Posterior vena cava (tissue), 2 donors: ENCODE results near the gene CCDC90B. TPM values are rescaled to one million over a fixed set of nuclear protein-coding genes. Genes with fewer than 3 reads are reported as not detected.

Source experiments
- DNase-seq: peaks from one replicate; pipeline ENCODE4 v3.0.0-alpha.2; 2020; ENCODE audit warnings: low spot score
- intact Hi-C, 2 donors: fragments of 100-400 bp; cut with DNase I; formaldehyde crosslinking; loops; one replicate each; pipeline versions ENCODE4 v1.14.1 to v1.14.2; 2022 to 2023
- total RNA-seq, 2 donors: library from RNA; stranded (reverse); fragmentation: NEBNext Ultra II Directional; extraction: Animal tissue kit (Norgen Biotek cat#: 25700); gene quantifications; one replicate each; pipeline ENCODE4 v1.2.1, GENCODE V29; 2021
- donor health status: DM: yes; HTN: yes; CAD: no.
- donor health status: DM: yes; HTN: yes; CAD: no.

Gene CCDC90B
- total RNA-seq, 2 donors from 2014 or later = 29.6 to 33.3 TPM

DNA sequence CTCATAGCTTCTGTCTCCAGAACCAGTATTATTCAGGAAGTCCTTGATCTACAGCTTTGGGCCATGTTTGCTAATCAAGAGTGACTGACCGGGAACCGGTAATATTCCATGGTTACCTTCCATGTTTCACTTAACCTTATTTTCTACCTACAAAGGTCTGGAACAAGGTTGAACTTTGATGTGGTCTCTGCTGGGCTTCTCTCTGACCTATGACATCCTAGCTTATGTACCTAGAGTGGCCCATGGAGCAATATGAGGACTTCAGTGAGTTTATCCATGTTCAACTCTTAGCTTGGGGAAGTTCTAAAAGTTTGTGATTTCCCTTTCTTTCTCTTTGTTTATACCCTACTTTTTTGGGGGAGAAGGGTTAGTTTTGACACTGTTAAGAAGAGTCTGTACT lies 33.2 kb downstream of the CCDC90B start:
- DNase-seq = no peak

DNA sequence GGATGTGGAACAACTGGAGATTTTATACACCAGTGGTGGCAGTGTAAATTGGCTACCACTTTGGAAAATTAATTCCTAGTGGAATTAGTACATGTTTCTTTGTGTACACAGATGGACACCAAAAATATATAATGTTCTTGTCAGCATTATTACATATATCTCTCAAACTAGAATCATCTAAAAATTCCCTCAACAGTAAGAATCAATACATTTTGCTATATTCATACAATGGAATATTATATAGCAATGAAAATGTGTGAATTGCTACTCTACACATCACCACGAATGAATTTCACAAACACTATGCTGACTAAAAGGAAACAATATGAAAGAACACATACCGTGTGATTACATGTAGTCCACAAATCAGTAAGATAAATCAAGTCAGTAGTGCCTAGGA lies 33.9 kb downstream of the CCDC90B start:
- no peak for DNase-seq
- intact Hi-C loops = loop anchor here in 1 of 2 donors (10.0 kb wide), 1 partner anchor 347 kb away; the partner anchor contains the start of genes DDIAS and PRCP

More for the DNA sequence above, 33.2 kb downstream of the CCDC90B start:
- intact Hi-C loops = loop anchor here in 1 of 2 donors (10.0 kb wide), 1 partner anchor 348 kb away; the partner anchor contains the start of genes DDIAS and PRCP

DNA sequence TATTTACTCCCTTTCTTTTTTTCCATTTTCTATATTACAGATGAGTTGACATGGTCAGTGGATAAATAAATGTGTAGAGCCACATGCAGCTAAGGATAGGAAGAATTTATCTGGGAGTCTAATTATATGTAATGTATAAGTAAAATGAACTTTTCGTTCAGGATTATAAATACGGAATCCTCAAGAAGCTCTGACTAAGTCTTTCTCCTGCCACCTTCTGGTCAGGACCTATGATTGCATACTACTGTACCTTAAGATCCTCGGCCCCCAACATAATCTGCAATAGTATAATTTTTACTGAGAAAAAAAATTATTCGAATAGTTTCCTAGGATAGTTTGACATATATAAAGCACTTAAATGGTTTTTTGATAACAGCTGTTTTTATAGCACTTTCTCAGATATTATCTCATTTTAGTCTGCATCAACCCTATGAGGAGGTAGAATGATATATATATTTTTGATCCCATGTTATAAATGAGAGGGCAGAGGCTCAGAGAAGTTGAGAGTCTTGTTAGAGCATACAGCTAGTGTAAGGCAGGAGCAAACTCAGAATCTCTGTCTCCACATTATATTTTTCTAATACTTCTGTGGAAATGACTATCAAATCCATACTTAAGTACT lies 36.1 kb downstream of the CCDC90B start:
- intact Hi-C loops = loop anchor here in 1 of 2 donors (10.0 kb wide), 1 partner anchor 345 kb away; the partner anchor contains the start of genes DDIAS and PRCP
- DNase-seq = no peak

DNA sequence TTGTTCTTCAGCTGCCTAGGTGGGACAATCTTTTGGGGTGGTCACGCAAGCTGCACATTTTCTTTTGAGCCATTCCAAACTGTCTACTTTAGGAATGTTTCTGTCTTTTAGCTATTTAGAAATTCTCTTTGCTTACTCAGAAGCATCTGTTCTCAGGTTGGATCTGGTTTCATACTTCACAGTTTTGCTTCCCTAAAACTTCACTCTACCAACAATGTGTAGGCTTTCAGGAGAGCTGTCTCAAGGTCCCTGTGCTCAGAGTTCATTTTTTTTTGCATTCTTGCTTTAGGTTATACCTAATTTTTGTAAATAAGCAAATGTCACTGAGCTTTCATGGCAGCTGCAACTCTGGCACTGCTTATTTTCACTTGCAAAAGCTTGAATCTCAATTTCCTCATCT lies 36.7 kb downstream of the CCDC90B start:
- no peak for DNase-seq
- intact Hi-C loops = no loop called here

DNA sequence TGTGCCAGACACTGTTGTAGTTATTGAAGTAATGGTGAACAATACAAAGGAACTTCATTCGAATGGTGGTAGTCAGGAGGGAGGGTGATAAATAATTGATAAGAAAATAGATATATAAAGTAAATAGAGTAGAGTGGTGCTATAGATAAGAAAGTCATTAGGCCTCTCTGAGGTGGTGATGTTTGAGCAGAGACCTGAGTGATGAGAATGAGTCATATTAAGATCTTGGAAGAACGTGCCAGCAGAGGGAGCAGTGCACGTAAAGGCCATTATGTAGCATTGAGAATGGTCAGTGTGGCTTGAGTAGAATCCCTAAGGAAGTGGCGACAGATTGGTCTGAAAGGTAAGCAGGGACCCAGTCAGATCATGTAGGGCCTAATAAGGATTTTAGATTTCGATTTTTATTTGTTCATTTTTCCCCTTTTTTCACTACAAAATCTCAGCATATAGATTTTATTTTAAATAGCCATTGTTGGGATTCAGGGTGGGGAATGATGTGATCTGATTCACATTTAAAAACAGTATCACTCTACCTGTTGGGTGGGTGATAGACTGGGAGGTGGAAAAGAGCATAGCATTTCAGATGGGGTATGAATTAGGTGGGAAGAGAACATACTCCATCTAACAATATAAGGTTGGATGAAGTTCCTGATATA lies 44.7 kb downstream of the CCDC90B start:
- intact Hi-C loops = no loop called here
- no peak for DNase-seq

DNA sequence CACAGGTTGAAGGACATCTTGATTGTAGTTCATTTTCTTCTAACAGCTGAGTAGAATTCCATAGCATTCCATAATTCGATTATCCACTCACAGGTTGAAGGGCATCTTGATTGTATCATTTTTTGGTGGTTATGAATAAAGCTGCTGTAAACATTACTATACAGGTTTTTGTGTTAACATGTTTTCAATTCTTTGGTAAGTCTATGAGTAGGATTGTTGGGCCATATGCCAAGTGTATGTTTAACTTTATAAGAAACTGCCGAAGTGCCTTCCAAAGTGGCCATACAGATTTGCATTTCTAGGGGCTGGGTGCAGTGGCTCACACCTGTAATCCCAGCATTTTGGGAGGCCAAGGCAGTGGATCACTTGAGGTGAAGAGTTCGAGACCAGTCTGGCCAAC lies 48.1 kb downstream of the CCDC90B start:
- no peak for DNase-seq
- intact Hi-C loops = no loop called here

DNA sequence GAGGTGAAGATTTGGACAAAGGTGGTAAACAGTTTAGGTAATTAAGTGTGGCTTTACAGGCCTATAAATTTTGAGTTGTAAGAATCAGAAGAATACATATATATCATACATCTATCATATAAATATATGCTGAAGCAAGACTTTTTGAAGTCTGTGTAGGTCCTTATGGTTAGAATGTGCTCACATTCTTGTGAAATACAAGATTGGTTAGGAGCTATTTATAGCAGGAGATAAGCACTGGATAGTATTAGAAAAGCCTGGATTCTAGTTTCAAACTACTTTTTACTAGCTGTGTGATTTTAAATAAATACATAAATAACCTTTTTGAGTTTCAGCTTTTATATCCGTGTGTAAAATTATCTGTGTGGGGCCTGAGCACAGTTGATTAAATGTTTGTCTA lies 50.3 kb downstream of the CCDC90B start:
- no peak for DNase-seq
- intact Hi-C loops = no loop called here

DNA sequence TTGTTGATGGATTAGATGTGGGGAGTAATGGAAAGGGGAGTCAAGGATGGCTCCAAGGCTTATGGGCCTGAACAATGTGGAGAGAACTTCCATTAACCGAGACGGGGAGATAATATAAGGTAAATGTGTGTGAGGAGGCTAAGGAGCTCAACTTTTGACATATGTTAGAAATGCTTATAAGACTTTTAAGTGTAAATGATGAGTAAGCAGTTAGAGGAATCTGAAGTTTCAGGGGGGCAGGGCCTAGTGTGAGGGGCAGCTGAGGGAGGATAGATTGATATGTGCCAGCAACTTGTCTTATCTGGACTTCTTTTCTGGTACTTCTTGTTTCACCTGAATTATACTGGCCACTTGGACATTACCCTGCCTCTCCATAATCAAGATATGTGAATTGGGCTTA lies 62.7 kb downstream of the CCDC90B start:
- no peak for DNase-seq
- intact Hi-C loops = no loop called here

DNA sequence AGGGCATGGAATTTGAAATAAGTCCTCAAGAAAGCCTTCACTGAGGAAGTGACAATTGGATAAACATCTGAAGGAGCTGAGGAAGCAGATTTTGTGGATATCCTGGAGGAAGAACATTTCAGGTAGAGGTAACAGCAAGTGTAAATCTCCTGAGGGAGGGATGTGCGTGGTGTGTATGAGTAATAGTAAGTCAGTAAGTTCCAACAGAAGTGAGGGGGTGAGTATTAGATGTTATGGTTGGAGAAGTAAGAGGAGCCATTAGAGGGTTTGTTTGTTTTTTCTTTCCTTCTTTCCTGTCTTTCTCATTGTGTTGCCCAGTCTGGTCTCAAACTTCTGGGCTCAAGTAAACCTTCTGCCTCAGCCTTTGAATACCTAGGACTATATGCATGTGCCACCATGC lies 63.7 kb downstream of the CCDC90B start:
- DNase-seq = no peak
- intact Hi-C loops = no loop called here

DNA sequence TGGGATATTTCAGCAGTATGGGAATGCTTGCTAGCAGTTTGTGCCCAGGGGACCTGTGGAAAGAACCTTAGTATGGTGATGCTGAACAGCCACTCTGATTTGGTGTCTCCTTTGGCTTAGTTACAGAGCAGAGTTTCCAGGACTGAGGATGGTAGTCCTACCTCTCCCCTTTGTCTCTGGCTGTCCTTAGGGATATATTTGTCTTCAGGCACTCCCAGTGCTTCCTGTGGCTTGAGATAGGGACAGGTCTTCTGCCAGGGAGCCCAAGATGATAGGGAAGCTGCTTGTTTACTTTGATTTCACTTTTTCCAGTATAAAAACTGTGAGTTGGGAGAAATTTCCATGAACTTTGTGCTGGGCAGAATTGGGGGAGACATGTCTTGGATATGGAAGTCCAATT lies 64.5 kb downstream of the CCDC90B start:
- no peak for DNase-seq
- intact Hi-C loops = no loop called here

DNA sequence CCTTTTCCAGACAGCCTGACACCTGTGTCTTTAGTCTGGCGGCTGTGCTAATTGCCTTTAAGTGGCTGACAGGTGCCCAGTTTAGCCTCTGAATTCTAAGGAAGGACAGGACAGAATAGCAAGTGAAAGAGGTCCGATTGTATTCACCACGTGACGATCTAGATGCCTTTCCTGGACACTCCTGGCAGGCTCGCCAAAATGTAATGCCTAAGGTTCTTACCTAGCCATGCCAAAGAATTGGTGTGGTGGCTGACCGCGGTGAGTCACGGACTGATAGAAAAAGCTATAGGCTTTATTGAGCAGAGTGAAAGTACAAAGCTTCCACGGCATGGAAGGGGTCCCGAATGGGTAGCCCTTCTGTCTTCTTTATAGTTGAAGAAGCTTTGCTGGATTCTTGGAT lies 65.9 kb downstream of the CCDC90B start:
- intact Hi-C loops = no loop called here
- DNase-seq = no peak

DNA sequence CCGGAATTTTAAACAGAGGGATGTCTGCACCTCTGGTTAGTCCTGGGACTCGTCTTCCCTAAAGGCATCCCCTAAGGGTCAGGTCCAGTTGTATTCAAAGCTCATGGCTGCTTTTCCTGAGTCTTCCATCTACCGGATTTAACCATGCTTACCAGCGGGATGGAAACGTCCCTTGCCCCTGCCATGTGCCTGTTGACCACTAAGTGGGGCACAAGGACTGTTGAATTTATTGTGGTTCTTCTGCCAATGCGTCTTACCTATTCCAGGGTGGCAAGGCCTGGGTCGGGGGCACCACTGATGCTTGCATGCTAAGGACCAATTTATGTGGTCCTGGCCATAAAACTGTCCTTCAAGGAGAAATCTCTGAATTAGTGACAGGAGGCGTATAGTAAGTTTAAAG lies 67.1 kb downstream of the CCDC90B start:
- intact Hi-C loops = no loop called here
- DNase-seq = no peak

Other genes with a start within 250 kb of the CCDC90B start
- 10 to 100 TPM; 22.1 to 27.9 TPM for gene RAB30, start 214.5 kb downstream of the CCDC90B start, total RNA-seq
- gene PCF11, start 129.2 kb downstream of the CCDC90B start, total RNA-seq = 10 to 100 TPM; 45.0 to 46.1 TPM
- 10 to 100 TPM in 1 of 2 donors, 1 to 10 TPM in 1; 9.5 to 11.5 TPM for gene ANKRD42, start 92.7 kb downstream of the CCDC90B start, total RNA-seq